Measurements from ENCODE around the gene TESMIN.

TESMIN gene

GRCh38 chr11:68677432-68677831 lies 73.9 kb downstream of the TESMIN start:
- CTCF ChIA-PET: interaction anchor here (0.6 to 0.7 kb wide), 4 partner anchors 87 to 1848 kb away, joined by 3 to 4 read pairs (median 3); no protein-coding TSS in a partner anchor
- POLR2A ChIA-PET (ENCODE audit: low non-redundant PET): no interaction called here
- no peak for TF ChIP-seq CTCF (conservative IDR thresholded peaks at IDR 0.05; ENCODE audit: low read depth)
- DNase-seq (ENCODE audit: low spot score): peak; percentile 67
- no peak overlapping the region for H3K27ac ChIP-seq

- DNase-seq (ENCODE audit: low spot score): no peak
- H3K27ac ChIP-seq: no peak overlapping the region
- ChIA-PET POLR2A (ENCODE audit: low non-redundant PET) (no interaction called here), CTCF (no interaction called here)
- TF ChIP-seq CTCF (conservative IDR thresholded peaks at IDR 0.05; ENCODE audit: low read depth): no peak
These were observed 76.9 kb downstream of the TESMIN start for GRCh38 chr11:68674461-68674860.

GRCh38 chr11:68673991-68674390 lies 77.3 kb downstream of the TESMIN start:
- CTCF ChIA-PET: no interaction called here

GRCh38 chr11:68673306-68673945 lies 77.9 kb downstream of the TESMIN start:
- no peak overlapping the region for H3K27ac ChIP-seq
- ChIA-PET CTCF (no interaction called here), POLR2A (ENCODE audit: low non-redundant PET) (no interaction called here)
- no peak for DNase-seq (ENCODE audit: low spot score)
- TF ChIP-seq CTCF (conservative IDR thresholded peaks at IDR 0.05; ENCODE audit: low read depth): no peak

More at GRCh38 chr11:68673991-68674390, 77.3 kb downstream of the TESMIN start:
- H3K27ac ChIP-seq: no peak overlapping the region
- no peak for DNase-seq (ENCODE audit: low spot score)
- POLR2A ChIA-PET (ENCODE audit: low non-redundant PET): no interaction called here
- TF ChIP-seq CTCF (conservative IDR thresholded peaks at IDR 0.05; ENCODE audit: low read depth): no peak

GRCh38 chr11:68670208-68670992 lies 80.9 kb downstream of the TESMIN start:
- TF ChIP-seq CTCF (conservative IDR thresholded peaks at IDR 0.05; ENCODE audit: low read depth): no peak
- POLR2A ChIA-PET (ENCODE audit: low non-redundant PET): no interaction called here
- DNase-seq (ENCODE audit: low spot score): no peak
- H3K27ac ChIP-seq: no peak overlapping the region
- CTCF ChIA-PET: no interaction called here

- CTCF ChIA-PET: interaction anchor here (0.6 kb wide), 1 partner anchor 12 kb away, joined by 4 read pairs; no protein-coding TSS in a partner anchor
- DNase-seq (ENCODE audit: low spot score): no peak
- POLR2A ChIA-PET (ENCODE audit: low non-redundant PET): no interaction called here
- H3K27ac ChIP-seq: no peak overlapping the region
- no peak for TF ChIP-seq CTCF (conservative IDR thresholded peaks at IDR 0.05; ENCODE audit: low read depth)
These were observed 81.8 kb downstream of the TESMIN start for GRCh38 chr11:68669301-68670090.

Measured in RWPE1 (cell line).